Sigmoid colon (tissue), 7 donors: Measurements from ENCODE around the gene ZNF215. TPM values are rescaled to one million over a fixed set of nuclear protein-coding genes. Genes with fewer than 3 reads are reported as not detected.
"Not testable (repeated sequence)": the region's sequence is repeated elsewhere in the genome, so short reads cannot be mapped to it uniquely, and the experiment has no call there.

Experiments used
- DNase-seq: peaks from one replicate; pipeline ENCODE4 v3.0.0-alpha.2; 2019
- H3K27ac ChIP-seq, 4 donors: fragments of 200-600 bp; sonication (generic); one replicate each; pipeline ENCODE4 v1.5.1; 2016 to 2019; ENCODE audit warnings: mild to moderate bottlenecking in 1 of 4
- H3K27me3 ChIP-seq, 3 donors: fragments of 200-600 bp; sonication (generic); one replicate each; pipeline ENCODE4 v1.5.1; 2019; ENCODE audit warnings: mild to moderate bottlenecking in 1 of 3
- H3K36me3 ChIP-seq, 4 donors: fragments of 200-600 bp; sonication (generic); one replicate each; pipeline ENCODE4 v1.5.1; 2016 to 2019
- H3K4me1 ChIP-seq, 4 donors: fragments of 200-600 bp; sonication (generic); one replicate each; pipeline ENCODE4 v1.5.1; 2017 to 2019
- H3K4me3 ChIP-seq, 4 donors: fragments of 200-600 bp; sonication (generic); one replicate each; pipeline ENCODE4 v1.5.1; 2017 to 2019; ENCODE audit warnings: mild to moderate bottlenecking in 2 of 4, moderate library complexity in 1 of 4
- H3K9me3 ChIP-seq, 4 donors: fragments of 200-600 bp in 3 of 4; sonication (generic) in 3 of 4; one replicate each; pipeline versions ENCODE4 v1.5.1 to v1.6.1; 2013 to 2019
- EP300 ChIP-seq, 4 donors: sonication (generic); formaldehyde crosslinking; IDR thresholded peaks; one replicate each; pipeline ENCODE4 v1.6.1; 2017; ENCODE audit warnings: antibody characterized with exemption in 4 of 4
- POLR2A ChIP-seq, 2 donors: fragments of 450-650 bp; IDR thresholded peaks; one replicate each; pipeline ENCODE4 v1.6.1; 2016; ENCODE audit warnings: antibody characterized with exemption in 2 of 2, mild to moderate bottlenecking in 2 of 2, moderate library complexity in 2 of 2
- POLR2AphosphoS5 ChIP-seq, 4 donors: sonication (generic); formaldehyde crosslinking; IDR thresholded peaks; one replicate each; pipeline ENCODE4 v1.6.1; 2017; ENCODE audit warnings: antibody characterized with exemption in 4 of 4
- WGBS, 2 donors: extraction: QIAGEN DNeasy Blood & Tissue Kit; methylation state at CpG; one replicate each; pipeline ENCODE4 v1.1.7; 2013; 5-methylcytosine and 5-hydroxymethylcytosine counted together
- intact Hi-C: fragments of 100-400 bp; cut with DNase I; formaldehyde crosslinking; loops from one replicate; pipeline ENCODE4 v1.15.1; 2023
- polyA plus RNA-seq, 3 donors: library from polyadenylated mRNA; stranded (reverse); fragments of 200-250 nt; gene quantifications; one replicate each; pipeline ENCODE4 v1.2.3, GENCODE V29; 2013
- total RNA-seq, 4 donors: library from RNA; depleted of rRNA; stranded (reverse); fragments of >200 nt; gene quantifications; one replicate each; pipeline ENCODE4 v1.1.0, GENCODE V29; 2016
- TF ChIP-seq, protein P1 (sequence below), 4 experiments: fragments of 450-650 bp in 3 of 4; fragments of 200-600 bp in 1 of 4; IDR thresholded peaks; one replicate each; pipeline ENCODE4 v1.5.1; 2016 to 2019; ENCODE audit warnings: antibody characterized with exemption in 4 of 4, mild to moderate bottlenecking in 3 of 4, moderate library complexity in 2 of 4
- donor health status: healthy with polysubstance abuse.
- donor health status: Bipolar disorder and iron deficiency.
- donor health status: healthy.

The ZNF215 gene
- total and polyA plus RNA-seq, 7 donors, result 0.41 to 3.0 (median 1.1) TPM

DNA sequence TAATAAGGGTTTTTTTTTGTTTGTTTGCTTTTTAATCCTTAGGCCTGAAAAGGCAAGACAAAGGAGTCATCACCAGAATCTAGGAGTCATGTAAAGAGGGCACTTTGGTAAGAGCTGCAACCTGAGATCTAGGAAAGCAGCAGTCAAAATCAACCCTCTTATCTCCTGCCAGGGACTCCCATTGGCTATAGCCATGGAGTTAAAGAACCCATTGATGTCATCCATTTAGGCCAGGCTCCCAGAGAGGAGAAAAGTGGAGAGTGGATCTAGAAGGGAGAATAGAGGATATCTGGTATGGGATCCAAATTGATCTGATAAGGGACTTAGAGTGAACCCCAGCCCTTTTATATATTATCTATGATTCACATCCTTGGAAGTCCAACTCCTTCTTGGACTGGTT is 35.9 kb downstream of the ZNF215 start:
- Histone ChIP-seq H3K4me3 (no peak overlapping the region), H3K27ac (no peak overlapping the region), H3K9me3 (peaks cover 0 to 2% (median 0%) of the 10 kb centered on the region in 4 donors), H3K36me3 (no peaks in the 10 kb centered on the region), H3K27me3 (no peaks in the 10 kb centered on the region), H3K4me1 (no peaks in the 10 kb centered on the region)
- no peak for DNase-seq
- TF ChIP-seq EP300 (IDR thresholded peaks at IDR 0.05) (no peak), POLR2A (IDR thresholded peaks at IDR 0.05) (no peak)
- intact Hi-C loops, result no loop called here

DNA sequence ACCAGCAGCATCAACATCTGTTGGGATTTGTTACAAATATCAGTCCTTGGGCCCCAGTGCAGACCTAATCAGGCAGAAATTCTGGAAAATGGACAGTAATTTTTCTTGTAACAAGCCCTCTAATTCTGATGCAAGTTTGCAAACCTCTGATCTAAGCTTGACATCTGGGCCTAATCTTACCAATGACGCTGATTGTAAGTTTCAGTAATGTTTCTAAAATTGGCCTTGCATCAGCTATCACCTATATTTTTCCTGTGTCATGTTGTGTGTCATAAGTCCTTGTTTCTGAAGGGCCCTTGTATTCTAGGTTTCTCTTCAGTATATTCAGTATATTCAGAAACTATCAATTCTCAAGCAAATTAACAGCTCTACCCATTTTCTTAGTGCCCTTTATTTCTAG is 36.4 kb downstream of the ZNF215 start:
- Histone ChIP-seq H3K9me3 (peaks cover 0 to 2% (median 0%) of the 10 kb centered on the region in 4 donors), H3K27ac (no peak overlapping the region), H3K4me1 (no peaks in the 10 kb centered on the region), H3K4me3 (no peak overlapping the region), H3K36me3 (no peaks in the 10 kb centered on the region), H3K27me3 (no peaks in the 10 kb centered on the region)
- no peak for DNase-seq
- WGBS, 2 donors, result 89 to 95% methylated on average over 1 of the region's 1 CpG
- intact Hi-C loops, result no loop called here
- TF ChIP-seq, protein P1, sequence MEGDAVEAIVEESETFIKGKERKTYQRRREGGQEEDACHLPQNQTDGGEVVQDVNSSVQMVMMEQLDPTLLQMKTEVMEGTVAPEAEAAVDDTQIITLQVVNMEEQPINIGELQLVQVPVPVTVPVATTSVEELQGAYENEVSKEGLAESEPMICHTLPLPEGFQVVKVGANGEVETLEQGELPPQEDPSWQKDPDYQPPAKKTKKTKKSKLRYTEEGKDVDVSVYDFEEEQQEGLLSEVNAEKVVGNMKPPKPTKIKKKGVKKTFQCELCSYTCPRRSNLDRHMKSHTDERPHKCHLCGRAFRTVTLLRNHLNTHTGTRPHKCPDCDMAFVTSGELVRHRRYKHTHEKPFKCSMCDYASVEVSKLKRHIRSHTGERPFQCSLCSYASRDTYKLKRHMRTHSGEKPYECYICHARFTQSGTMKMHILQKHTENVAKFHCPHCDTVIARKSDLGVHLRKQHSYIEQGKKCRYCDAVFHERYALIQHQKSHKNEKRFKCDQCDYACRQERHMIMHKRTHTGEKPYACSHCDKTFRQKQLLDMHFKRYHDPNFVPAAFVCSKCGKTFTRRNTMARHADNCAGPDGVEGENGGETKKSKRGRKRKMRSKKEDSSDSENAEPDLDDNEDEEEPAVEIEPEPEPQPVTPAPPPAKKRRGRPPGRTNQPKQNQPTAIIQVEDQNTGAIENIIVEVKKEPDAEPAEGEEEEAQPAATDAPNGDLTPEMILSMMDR (IDR thresholded peaks at IDR 0.05), result no peak
- TF ChIP-seq POLR2A (IDR thresholded peaks at IDR 0.05) (no peak), POLR2AphosphoS5 (IDR thresholded peaks at IDR 0.05) (no peak), EP300 (IDR thresholded peaks at IDR 0.05) (no peak)

DNA sequence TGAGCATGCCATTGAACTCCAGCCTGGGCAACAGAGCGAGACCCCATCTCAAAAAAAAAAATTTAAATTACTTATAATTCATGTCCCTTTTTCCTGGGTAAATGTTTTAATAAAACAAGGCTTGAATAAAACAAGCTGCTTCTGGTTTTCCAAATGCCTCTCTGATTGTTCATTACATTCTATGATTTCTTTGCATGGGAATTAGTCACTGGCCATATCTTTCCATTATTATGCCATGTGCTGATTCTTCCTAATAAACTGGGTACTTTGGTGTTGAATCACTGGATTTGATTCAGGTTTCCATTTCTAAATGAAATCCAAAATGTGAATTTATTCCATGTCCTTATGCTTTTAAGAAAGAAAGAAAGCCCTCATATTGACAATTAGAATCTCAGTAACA is 42.6 kb downstream of the ZNF215 start:
- 94 to 100% methylated on average over 1 of the region's 1 CpG for WGBS, 2 donors
- H3K4me1 ChIP-seq, result no peaks in the 10 kb centered on the region
- no peaks in the 10 kb centered on the region for H3K36me3 ChIP-seq
- no peak for DNase-seq
- peaks cover 0 to 2% (median 0%) of the 10 kb centered on the region in 4 donors for H3K9me3 ChIP-seq
- intact Hi-C loops, result no loop called here
- H3K27me3 ChIP-seq, result no peaks in the 10 kb centered on the region
- TF ChIP-seq EP300 (IDR thresholded peaks at IDR 0.05) (no peak), POLR2AphosphoS5 (IDR thresholded peaks at IDR 0.05) (no peak), POLR2A (IDR thresholded peaks at IDR 0.05) (no peak)
- TF ChIP-seq, protein P1 (IDR thresholded peaks at IDR 0.05), result no peak
- no peak overlapping the region for H3K4me3 ChIP-seq
- H3K27ac ChIP-seq, result no peak overlapping the region

DNA sequence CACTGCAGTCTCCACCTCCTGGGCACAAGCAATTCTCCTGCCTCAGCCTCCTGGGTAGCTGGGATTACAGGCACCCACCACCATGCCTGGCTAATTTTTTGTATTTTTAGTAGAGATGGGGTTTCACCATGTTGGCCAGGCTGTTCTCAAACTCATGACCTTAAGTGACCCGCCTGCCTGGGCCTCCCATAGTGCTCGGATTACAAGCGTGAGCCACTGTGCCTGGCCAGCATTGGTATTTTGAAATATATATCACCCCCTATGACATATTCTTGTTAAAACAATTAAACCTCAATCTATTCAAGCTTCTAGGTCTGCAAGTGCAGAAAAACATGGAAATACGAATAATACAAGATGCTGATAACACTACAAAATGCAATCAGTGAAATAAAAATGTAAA is 43.6 kb downstream of the ZNF215 start:
- H3K4me1 ChIP-seq, H3K27me3 ChIP-seq, H3K36me3 ChIP-seq, H3K9me3 ChIP-seq, DNase-seq, H3K27ac ChIP-seq, H3K4me3 ChIP-seq, intact Hi-C loops: not testable (repeated sequence)
- WGBS, 2 donors, result 84 to 86% methylated on average over 4 of the region's 4 CpGs

DNA sequence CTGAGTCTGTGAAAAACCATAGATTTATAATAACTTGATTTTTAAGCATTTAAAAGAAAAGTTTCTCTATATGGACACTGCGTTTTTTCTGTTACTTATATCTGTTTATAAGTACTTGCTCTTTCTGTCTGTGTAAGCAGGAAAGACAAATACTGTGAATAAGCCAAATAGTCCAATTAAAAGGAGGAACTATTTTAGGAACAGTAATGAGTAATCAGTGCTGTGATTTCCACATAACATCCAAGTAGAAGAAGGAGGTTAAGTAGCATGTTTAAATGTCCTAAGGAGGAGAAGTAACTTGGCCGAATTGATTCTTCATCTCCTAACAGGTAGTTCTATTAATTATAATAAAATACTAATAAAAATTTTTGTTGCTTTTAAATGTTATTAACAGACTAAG is 53.1 kb downstream of the ZNF215 start:
- Histone ChIP-seq H3K27ac (no peak overlapping the region), H3K4me3 (no peak overlapping the region), H3K27me3 (no peaks in the 10 kb centered on the region), H3K36me3 (no peaks in the 10 kb centered on the region), H3K4me1 (no peaks in the 10 kb centered on the region), H3K9me3 (no peaks in the 10 kb centered on the region)
- intact Hi-C loops, result no loop called here
- no peak for DNase-seq
- TF ChIP-seq EP300 (IDR thresholded peaks at IDR 0.05) (no peak), POLR2AphosphoS5 (IDR thresholded peaks at IDR 0.05) (no peak), POLR2A (IDR thresholded peaks at IDR 0.05) (no peak)
- TF ChIP-seq, protein P1 (IDR thresholded peaks at IDR 0.05), result no peak
- WGBS, 2 donors, result 80 to 83% methylated on average over 2 of the region's 2 CpGs

DNA sequence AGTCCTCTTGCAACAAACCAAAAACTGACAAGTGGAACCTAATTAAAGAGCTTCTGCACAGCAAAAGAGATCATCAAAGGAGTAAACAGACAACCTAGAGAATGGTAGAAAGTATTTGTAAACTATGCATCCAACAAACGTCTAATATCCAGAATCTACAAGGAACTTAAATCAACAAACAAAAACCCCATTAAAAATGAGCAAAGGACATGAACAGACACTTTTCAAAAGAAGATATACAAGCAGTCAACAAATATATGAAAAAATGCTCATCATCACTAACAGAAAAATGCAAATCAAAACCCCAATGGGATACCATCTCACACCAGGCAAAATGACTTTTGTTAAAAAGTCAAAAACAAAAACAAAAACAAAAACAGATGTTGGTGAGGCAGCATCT is 60.3 kb downstream of the ZNF215 start:
- Histone ChIP-seq H3K27ac (no peak overlapping the region), H3K27me3 (no peaks in the 10 kb centered on the region), H3K9me3 (no peaks in the 10 kb centered on the region), H3K4me3 (no peak overlapping the region), H3K36me3 (no peaks in the 10 kb centered on the region), H3K4me1 (peaks cover 0 to 5% (median 2%) of the 10 kb centered on the region in 4 donors)
- DNase-seq, result no peak
- TF ChIP-seq POLR2A (IDR thresholded peaks at IDR 0.05) (no peak), POLR2AphosphoS5 (IDR thresholded peaks at IDR 0.05) (no peak)
- TF ChIP-seq, protein P1 (IDR thresholded peaks at IDR 0.05), result no peak
- WGBS, 2 donors, result 48 to 65% methylated on average over 1 of the region's 1 CpG
- intact Hi-C loops, result no loop called here
